HepG2 (cell line): ENCODE measurements around the gene NAIF1.

Experiments
- CHD2 ChIP-seq: IDR thresholded peaks from 2 replicates; pipeline ENCODE4 v1.6.1; 2011; ENCODE audit warnings: low read depth, low read length, improper control_type of control experiment
- CTCF ChIP-seq: sonication (generic); formaldehyde crosslinking; IDR thresholded peaks from 2 replicates; pipeline ENCODE4 v1.5.0; 2020; ENCODE audit warnings: mild to moderate bottlenecking, missing genetic modification reagents, moderate library complexity
- EZH2 ChIP-seq: conservative IDR thresholded peaks from 2 replicates; pipeline ENCODE4 v1.6.1; 2012; ENCODE audit warnings: mild to moderate bottlenecking, low read depth, low read length, moderate library complexity
- SNRNP70 ChIP-seq: fragments of 200-400 bp; formaldehyde crosslinking; IDR thresholded peaks from 2 replicates; pipeline ENCODE4 v1.6.1; 2017; ENCODE audit warnings: mild to moderate bottlenecking, low read depth, low read length, moderate library complexity
- SP4 ChIP-seq: sonication (generic); formaldehyde crosslinking; IDR thresholded peaks from 2 replicates; pipeline ENCODE4 v1.8.1; 2023; ENCODE audit warnings: mild to moderate bottlenecking, missing genetic modification reagents

- TF ChIP-seq CTCF (CRISPR knock-in tag), result no peak
- TF ChIP-seq SNRNP70, result no peak
- TF ChIP-seq CHD2, result no peak
- no peak for TF ChIP-seq EZH2
- no peak for TF ChIP-seq SP4 (CRISPR knock-in tag)
These were observed 15.0 kb upstream of the NAIF1 start for GRCh38 chr9:128082151-128082550.
